CD14-positive monocyte (primary cell): Measurements from ENCODE around the gene EPHB6. TPM values are rescaled to one million over a fixed set of nuclear protein-coding genes. Genes with fewer than 3 reads are reported as not detected.

ENCODE experiments used
- DNase-seq, 3 donors: peaks; one replicate each; pipeline ENCODE4 v3.0.0-alpha.2; 2011 to 2022
- H2AFZ ChIP-seq: 2 replicates; pipeline ENCODE4 v1.6.0; 2012; ENCODE audit warnings: mild to moderate bottlenecking, low read depth, low read length, inconsistent platforms; ENCODE audit not compliant: insufficient read depth, poor library complexity, severe bottlenecking
- H3K27ac ChIP-seq, 2 donors: 1 replicate in 1 of 2; 2 replicates in 1 of 2; pipeline ENCODE4 v1.5.1; 2012 to 2013; ENCODE audit warnings: low read length in 2 of 2, control low read depth in 1 of 2, inconsistent platforms in 1 of 2, low read depth in 1 of 2, mild to moderate bottlenecking in 1 of 2
- H3K27me3 ChIP-seq, 2 donors: one replicate each; pipeline versions ENCODE4 v1.6.0 to v1.6.1; 2011 to 2013; ENCODE audit warnings: low read length in 2 of 2; ENCODE audit not compliant: control insufficient read depth in 2 of 2, insufficient read depth in 2 of 2
- H3K36me3 ChIP-seq, 2 donors: replicated peaks in 1 of 2; 1 replicate in 1 of 2; 2 replicates in 1 of 2; pipeline versions ENCODE4 v1.5.1 to v1.6.1; 2012 to 2013; ENCODE audit warnings: low read length in 2 of 2, control low read depth in 1 of 2, inconsistent platforms in 1 of 2, mild to moderate bottlenecking in 1 of 2; ENCODE audit not compliant: insufficient read depth in 2 of 2, control insufficient read depth in 1 of 2
- H3K4me1 ChIP-seq, 2 donors: 1 replicate in 1 of 2; 2 replicates in 1 of 2; pipeline versions ENCODE4 v1.5.1 to v1.6.1; 2012 to 2013; ENCODE audit warnings: low read length in 2 of 2, control low read depth in 1 of 2, inconsistent platforms in 1 of 2, mild to moderate bottlenecking in 1 of 2, moderate library complexity in 1 of 2; ENCODE audit not compliant: insufficient read depth in 2 of 2, control insufficient read depth in 1 of 2
- H3K4me2 ChIP-seq: replicated peaks from 2 replicates; pipeline ENCODE3; 2012; ENCODE audit warnings: low read length, moderate library complexity, mild to moderate bottlenecking; ENCODE audit not compliant: poor library complexity, severe bottlenecking; ENCODE audit errors: extremely low read depth
- H3K4me3 ChIP-seq, 3 experiments: fragments of 200-600 bp in 1 of 3; sonication (generic) in 1 of 3; replicated peaks in 1 of 3; 1 replicate in 2 of 3; 2 replicates in 1 of 3; pipeline ENCODE4 v1.5.1; 2011 to 2013; ENCODE audit warnings: low read length in 3 of 3, mild to moderate bottlenecking in 3 of 3, control low read depth in 2 of 3, low read depth in 2 of 3, inconsistent platforms in 1 of 3, moderate library complexity in 1 of 3
- H3K79me2 ChIP-seq: 2 replicates; pipeline ENCODE4 v1.6.0; 2012; ENCODE audit warnings: mild to moderate bottlenecking, control low read depth, inconsistent platforms, low read length, moderate library complexity; ENCODE audit not compliant: insufficient read depth
- H3K9ac ChIP-seq: 2 replicates; pipeline ENCODE4 v1.6.0; 2017; ENCODE audit warnings: low read length, mild to moderate bottlenecking; ENCODE audit not compliant: insufficient read depth, poor library complexity, severe bottlenecking
- H3K9me3 ChIP-seq, 2 donors: replicated peaks in 1 of 2; 1 replicate in 1 of 2; 2 replicates in 1 of 2; pipeline versions ENCODE4 v1.5.1 to v1.6.1; 2012 to 2013; ENCODE audit warnings: low read length in 2 of 2, control low read depth in 1 of 2; ENCODE audit not compliant: control insufficient read depth in 1 of 2, insufficient read depth in 1 of 2
- H4K20me1 ChIP-seq: 2 replicates; pipeline ENCODE4 v1.6.0; 2012; ENCODE audit warnings: mild to moderate bottlenecking, low read length, control low read depth, moderate library complexity; ENCODE audit not compliant: insufficient read depth
- H3K27ac Mint-ChIP-seq, 7 donors: one replicate each; pipeline ENCODE4 v1.8.0; 2020; ENCODE audit warnings: mild to moderate bottlenecking in 7 of 7, mixed read lengths in 7 of 7, moderate library complexity in 6 of 7, inconsistent platforms in 2 of 7
- H3K27me3 Mint-ChIP-seq, 3 donors: one replicate each; pipeline ENCODE4 v1.8.0; 2021 to 2022; ENCODE audit warnings: low read depth in 3 of 3, mild to moderate bottlenecking in 3 of 3, mixed read lengths in 3 of 3, moderate library complexity in 3 of 3, inconsistent platforms in 1 of 3
- H3K36me3 Mint-ChIP-seq, 2 donors: one replicate each; pipeline ENCODE4 v1.8.0; 2020; ENCODE audit warnings: mixed read lengths in 2 of 2, inconsistent platforms in 1 of 2, mild to moderate bottlenecking in 1 of 2
- H3K4me1 Mint-ChIP-seq: one replicate; pipeline ENCODE4 v1.8.0; 2020; ENCODE audit warnings: mild to moderate bottlenecking, mixed read lengths
- H3K4me3 Mint-ChIP-seq, 2 donors: one replicate each; pipeline ENCODE4 v1.8.0; 2020; ENCODE audit warnings: mild to moderate bottlenecking in 2 of 2, mixed read lengths in 2 of 2, moderate library complexity in 1 of 2
- H3K9me3 Mint-ChIP-seq, 7 donors: one replicate each; pipeline ENCODE4 v1.8.0; 2020 to 2022; ENCODE audit warnings: mixed read lengths in 7 of 7, mild to moderate bottlenecking in 6 of 7, moderate library complexity in 6 of 7, inconsistent platforms in 2 of 7
- WGBS: methylation state at CpG from one replicate; pipeline ENCODE4 v1.1.5; 2013; ENCODE audit warnings: missing lambda C conversion rate; ENCODE audit not compliant: insufficient coverage; 5-methylcytosine and 5-hydroxymethylcytosine counted together
- intact Hi-C, 2 donors: fragments of 100-400 bp; cut with micrococcal nuclease; formaldehyde crosslinking; loops; one replicate each; pipeline versions ENCODE4 v1.15.0 to v1.15.1; 2023
- polyA plus RNA-seq, 3 donors: library from polyadenylated mRNA; depleted of rRNA in 1 of 3; unstranded in 2 of 3; stranded (reverse) in 1 of 3; fragments of 300-500 nt in 2 of 3; fragments of >200 nt in 1 of 3; fragmentation: Illumina TruSeq in 2 of 3; gene quantifications; 1 replicate in 2 of 3; 2 replicates in 1 of 3; pipeline ENCODE4 v1.2.3, GENCODE V29; 2012 to 2021
- TF ChIP-seq, protein P1 (sequence below): fragments of 200-600 bp; IDR thresholded peaks from one replicate; pipeline ENCODE4 v1.8.0; 2022; ENCODE audit warnings: antibody characterized with exemption, mild to moderate bottlenecking

Gene EPHB6
- polyA plus RNA-seq, 3 donors: 7.9 to 18.2 (median 9.3) TPM

- no peak overlapping the region for H3K4me2 ChIP-seq
- no peaks in the 10 kb centered on the region for H3K9me3 ChIP-seq
- H3K79me2 ChIP-seq: no peaks in the 10 kb centered on the region
- H3K27me3 ChIP-seq: peaks cover 5 to 8% of the 10 kb centered on the region in 2 donors
- Mint-ChIP-seq H3K27me3 (peaks cover 7 to 17% (median 7%) of the 10 kb centered on the region in 3 donors), H3K4me1 (peaks cover 2% of the 10 kb centered on the region), H3K36me3 (no peaks in the 10 kb centered on the region), H3K9me3 (no peaks in the 10 kb centered on the region), H3K4me3 (no peak overlapping the region), H3K27ac (peak overlapping the region in 1 of 7 donors; percentile 91)
- no peaks in the 10 kb centered on the region for H3K4me1 ChIP-seq
- intact Hi-C loops: no loop called here
- no peak overlapping the region for H3K9ac ChIP-seq
- H3K27ac ChIP-seq: no peak overlapping the region
- TF ChIP-seq, protein P1, sequence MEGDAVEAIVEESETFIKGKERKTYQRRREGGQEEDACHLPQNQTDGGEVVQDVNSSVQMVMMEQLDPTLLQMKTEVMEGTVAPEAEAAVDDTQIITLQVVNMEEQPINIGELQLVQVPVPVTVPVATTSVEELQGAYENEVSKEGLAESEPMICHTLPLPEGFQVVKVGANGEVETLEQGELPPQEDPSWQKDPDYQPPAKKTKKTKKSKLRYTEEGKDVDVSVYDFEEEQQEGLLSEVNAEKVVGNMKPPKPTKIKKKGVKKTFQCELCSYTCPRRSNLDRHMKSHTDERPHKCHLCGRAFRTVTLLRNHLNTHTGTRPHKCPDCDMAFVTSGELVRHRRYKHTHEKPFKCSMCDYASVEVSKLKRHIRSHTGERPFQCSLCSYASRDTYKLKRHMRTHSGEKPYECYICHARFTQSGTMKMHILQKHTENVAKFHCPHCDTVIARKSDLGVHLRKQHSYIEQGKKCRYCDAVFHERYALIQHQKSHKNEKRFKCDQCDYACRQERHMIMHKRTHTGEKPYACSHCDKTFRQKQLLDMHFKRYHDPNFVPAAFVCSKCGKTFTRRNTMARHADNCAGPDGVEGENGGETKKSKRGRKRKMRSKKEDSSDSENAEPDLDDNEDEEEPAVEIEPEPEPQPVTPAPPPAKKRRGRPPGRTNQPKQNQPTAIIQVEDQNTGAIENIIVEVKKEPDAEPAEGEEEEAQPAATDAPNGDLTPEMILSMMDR: no peak
- no peak overlapping the region for H2AFZ ChIP-seq
- DNase-seq: no peak
- H4K20me1 ChIP-seq: no peaks in the 10 kb centered on the region
- no peak overlapping the region for H3K4me3 ChIP-seq
- no peaks in the 10 kb centered on the region for H3K36me3 ChIP-seq
Measured at GRCh38 chr7:142808461-142808801, 46.4 kb upstream of the EPHB6 start.

DNA sequence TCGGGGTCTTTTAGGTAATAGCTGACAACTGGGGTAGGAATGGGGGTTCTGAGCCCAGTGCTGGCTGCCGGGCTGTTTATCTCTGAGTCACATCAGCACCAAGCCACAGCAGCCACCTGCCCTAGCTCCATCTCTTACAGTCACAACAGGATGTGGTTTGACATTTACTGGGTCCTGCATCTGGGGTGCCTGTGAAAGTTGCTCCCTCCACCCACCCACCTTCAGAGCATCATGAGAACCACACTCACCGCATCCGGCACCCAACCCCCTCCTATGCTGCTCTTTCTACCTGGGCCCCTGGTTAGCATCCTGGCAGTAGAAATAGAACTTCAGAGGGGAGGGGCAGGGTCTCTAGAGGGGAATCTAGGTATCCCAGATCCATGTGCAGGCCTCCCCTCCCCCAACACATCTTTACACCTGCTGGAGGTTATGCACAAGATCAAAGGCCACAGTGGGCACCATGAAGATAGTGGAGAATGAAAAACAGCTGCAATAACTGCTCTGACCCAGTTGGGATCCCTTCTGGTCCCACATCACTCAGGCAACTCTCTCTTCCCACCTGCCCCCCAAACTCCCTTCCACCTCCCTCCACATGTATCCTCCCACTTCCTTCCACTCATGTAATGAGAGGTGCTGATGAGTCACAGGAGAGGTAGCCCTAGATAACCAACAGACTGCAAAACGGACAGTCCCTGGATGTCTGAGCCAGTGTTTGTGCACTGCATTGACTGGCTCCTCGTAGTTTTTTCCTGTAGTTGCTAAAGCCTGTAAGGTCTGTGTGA lies 45.9 kb upstream of the EPHB6 start:
- Histone ChIP-seq H3K9me3 (no peaks in the 10 kb centered on the region), H3K4me2 (no peak overlapping the region), H3K4me1 (no peaks in the 10 kb centered on the region), H3K79me2 (no peaks in the 10 kb centered on the region), H4K20me1 (no peaks in the 10 kb centered on the region), H2AFZ (no peak overlapping the region), H3K9ac (no peak overlapping the region), H3K4me3 (no peak overlapping the region), H3K36me3 (no peaks in the 10 kb centered on the region), H3K27me3 (peaks cover 5 to 8% of the 10 kb centered on the region in 2 donors), H3K27ac (no peak overlapping the region)
- Mint-ChIP-seq H3K4me3 (no peak overlapping the region), H3K4me1 (peaks cover 2% of the 10 kb centered on the region), H3K9me3 (no peaks in the 10 kb centered on the region), H3K36me3 (no peaks in the 10 kb centered on the region), H3K27me3 (peaks cover 6 to 17% (median 7%) of the 10 kb centered on the region in 3 donors), H3K27ac (peak overlapping the region in 1 of 7 donors; percentile 91)
- TF ChIP-seq, protein P1: no peak
- intact Hi-C loops: no loop called here
- DNase-seq: peak in 1 of 3 donors; percentile 12
- WGBS: 0% methylated on average over 1 of the region's 6 CpGs
